ENCODE measurements around the gene GRIK2. TPM values are rescaled to one million over a fixed set of nuclear protein-coding genes. Genes with fewer than 3 reads are reported as not detected.

The GRIK2 gene
- total RNA-seq, 1 donor from 2014 or later, result not detected

DNA sequence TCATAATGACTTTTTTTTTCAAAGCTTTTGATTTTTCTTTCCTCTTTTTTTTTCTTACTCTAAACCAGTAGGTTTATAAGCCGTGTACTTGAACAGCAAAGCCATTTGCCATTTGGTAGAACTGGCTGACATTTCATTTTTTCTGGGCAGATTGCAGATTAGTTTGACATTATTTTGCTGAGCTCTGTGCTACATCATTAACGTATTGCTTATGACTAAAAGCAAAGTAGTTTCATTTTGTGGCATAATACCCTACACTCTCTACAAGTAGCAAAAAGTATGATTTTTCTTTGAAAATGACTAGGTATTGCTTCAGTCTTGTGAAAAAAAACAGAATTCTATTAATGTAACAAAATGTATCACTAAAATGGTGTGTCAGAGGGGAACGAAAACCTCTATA is 141.3 kb downstream of the GRIK2 start:
- Mint-ChIP-seq H3K4me3 (ENCODE audit: low read depth) (no peak overlapping the region), H3K27ac (no peak overlapping the region), H3K36me3 (ENCODE audit: low read depth) (no peaks in the 10 kb centered on the region), H3K9me3 (no peaks in the 10 kb centered on the region), H3K4me1 (ENCODE audit: low read depth) (no peaks in the 10 kb centered on the region), H3K27me3 (ENCODE audit: low read depth) (no peaks in the 10 kb centered on the region)
- intact Hi-C loops (cut with micrococcal nuclease), result no loop called here
- DNase-seq (ENCODE audit: low spot score), result no peak

DNA sequence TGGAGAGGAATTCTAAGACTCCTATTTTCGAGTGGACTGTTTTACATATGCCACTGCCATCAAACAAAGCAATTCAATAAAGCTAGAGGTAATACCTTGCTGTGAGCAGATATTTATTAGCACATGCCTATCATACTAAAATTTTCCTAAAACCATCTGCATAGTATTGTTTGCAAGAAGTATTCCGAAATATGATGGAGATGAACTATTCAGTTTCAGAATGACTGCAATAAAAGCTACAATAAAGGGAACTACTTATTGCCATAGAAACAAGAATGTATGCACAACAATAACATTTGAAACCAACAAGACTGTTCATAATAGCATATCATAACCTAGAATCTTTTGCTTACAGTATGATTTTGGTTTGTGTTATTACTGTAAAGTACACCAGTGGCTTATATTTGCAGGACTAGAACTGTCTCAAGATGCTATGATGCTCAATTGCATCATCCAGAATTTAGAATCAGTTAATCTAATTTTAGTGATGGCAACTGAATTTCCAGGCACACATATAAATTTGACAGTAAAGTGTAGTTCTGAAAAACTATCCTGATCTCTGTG is 144.3 kb downstream of the GRIK2 start:
- Mint-ChIP-seq H3K9me3 (no peaks in the 10 kb centered on the region), H3K4me3 (ENCODE audit: low read depth) (no peak overlapping the region), H3K36me3 (ENCODE audit: low read depth) (no peaks in the 10 kb centered on the region), H3K27me3 (ENCODE audit: low read depth) (no peaks in the 10 kb centered on the region), H3K4me1 (ENCODE audit: low read depth) (no peaks in the 10 kb centered on the region), H3K27ac (no peak overlapping the region)
- intact Hi-C loops (cut with micrococcal nuclease), result no loop called here
- no peak for DNase-seq (ENCODE audit: low spot score)

DNA sequence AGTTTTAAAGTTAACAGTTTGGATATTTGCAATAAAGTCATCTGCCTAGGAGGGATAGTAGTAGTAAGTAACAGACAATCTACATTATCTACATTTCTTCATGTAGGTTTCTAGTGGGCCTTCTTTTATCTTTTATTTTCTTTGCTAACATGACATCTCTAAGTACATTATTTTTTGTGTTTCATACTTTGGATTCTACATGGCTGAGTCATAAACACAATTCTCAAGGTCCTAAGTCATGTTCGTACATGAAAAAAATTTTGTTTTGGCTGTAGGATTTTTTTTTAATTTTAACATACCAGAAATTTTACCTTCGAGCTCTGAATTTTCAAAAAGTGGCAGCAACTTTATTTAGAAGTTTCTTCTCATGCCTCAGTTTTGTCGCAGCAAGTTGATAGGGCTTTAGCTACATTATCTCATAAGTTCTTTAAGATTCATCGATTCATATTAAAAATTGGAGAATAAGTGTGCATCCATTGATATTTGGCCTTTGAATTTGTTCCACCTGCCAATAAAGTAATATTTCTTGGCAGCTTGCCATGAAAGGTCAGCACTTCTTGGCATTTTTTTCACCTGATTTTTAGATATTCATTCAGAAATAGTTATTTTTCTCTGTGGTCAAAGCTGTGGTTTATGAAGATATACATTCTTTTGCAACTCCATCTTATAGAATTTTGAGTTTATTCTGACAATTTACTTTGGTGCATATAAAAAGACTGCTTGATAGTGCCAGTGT is 146.2 kb downstream of the GRIK2 start:
- no peak overlapping the region for H3K27ac Mint-ChIP-seq
- H3K36me3 Mint-ChIP-seq (ENCODE audit: low read depth), result no peaks in the 10 kb centered on the region
- H3K4me3 Mint-ChIP-seq (ENCODE audit: low read depth), result no peak overlapping the region
- DNase-seq (ENCODE audit: low spot score), result no peak
- intact Hi-C loops (cut with micrococcal nuclease), result no loop called here
- no peaks in the 10 kb centered on the region for H3K9me3 Mint-ChIP-seq
- no peaks in the 10 kb centered on the region for H3K27me3 Mint-ChIP-seq (ENCODE audit: low read depth)
- no peaks in the 10 kb centered on the region for H3K4me1 Mint-ChIP-seq (ENCODE audit: low read depth)

DNA sequence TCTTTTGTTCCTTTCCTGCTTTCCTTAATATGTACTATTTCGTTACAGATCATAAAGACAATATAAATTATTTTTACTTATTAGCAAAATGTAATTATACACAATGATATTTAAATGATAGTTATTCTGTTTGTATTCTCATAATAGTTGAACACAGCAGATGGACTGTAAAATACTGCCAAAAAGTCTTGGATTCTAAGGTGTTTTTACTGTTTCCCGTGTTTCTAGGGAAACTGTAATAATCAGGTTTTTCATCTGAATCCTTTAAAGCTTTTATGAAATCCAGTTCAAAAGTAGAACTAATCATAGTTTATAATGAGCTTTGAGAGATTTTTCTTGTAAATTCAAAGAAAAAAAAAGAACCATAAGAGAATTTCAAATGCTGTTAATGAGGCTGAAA is 148.4 kb downstream of the GRIK2 start:
- no peak overlapping the region for H3K27ac Mint-ChIP-seq
- intact Hi-C loops (cut with micrococcal nuclease), result no loop called here

DNA sequence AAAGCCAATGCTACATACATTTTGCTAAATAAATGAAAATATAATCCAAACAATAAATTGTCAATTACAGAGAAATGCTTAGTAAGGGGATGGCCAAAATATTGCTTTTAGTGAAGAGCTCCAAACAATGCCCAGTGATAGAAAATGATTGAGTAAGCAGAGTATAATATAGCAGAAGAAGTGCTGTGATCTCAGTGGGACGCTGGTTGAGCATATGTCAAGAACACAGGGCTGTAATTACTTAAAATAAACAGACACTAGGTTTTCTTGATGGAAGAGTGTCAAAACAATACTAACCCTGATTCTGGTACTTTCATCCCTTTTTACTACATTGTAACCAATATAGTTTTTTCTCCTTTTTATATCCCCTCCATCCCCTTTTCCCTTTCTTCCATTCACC is 150.3 kb downstream of the GRIK2 start:
- H3K27me3 Mint-ChIP-seq (ENCODE audit: low read depth), result no peaks in the 10 kb centered on the region
- DNase-seq (ENCODE audit: low spot score), result no peak
- no peak overlapping the region for H3K4me3 Mint-ChIP-seq (ENCODE audit: low read depth)
- H3K27ac Mint-ChIP-seq, result no peak overlapping the region
- no peaks in the 10 kb centered on the region for H3K36me3 Mint-ChIP-seq (ENCODE audit: low read depth)
- peaks cover 4% of the 10 kb centered on the region for H3K9me3 Mint-ChIP-seq
- intact Hi-C loops (cut with micrococcal nuclease), result no loop called here
- no peaks in the 10 kb centered on the region for H3K4me1 Mint-ChIP-seq (ENCODE audit: low read depth)

More for the DNA sequence above, 148.4 kb downstream of the GRIK2 start:
- DNase-seq (ENCODE audit: low spot score), result no peak
- no peaks in the 10 kb centered on the region for H3K27me3 Mint-ChIP-seq (ENCODE audit: low read depth)
- H3K4me1 Mint-ChIP-seq (ENCODE audit: low read depth), result no peaks in the 10 kb centered on the region
- no peaks in the 10 kb centered on the region for H3K9me3 Mint-ChIP-seq
- no peak overlapping the region for H3K4me3 Mint-ChIP-seq (ENCODE audit: low read depth)
- H3K36me3 Mint-ChIP-seq (ENCODE audit: low read depth), result no peaks in the 10 kb centered on the region

DNA sequence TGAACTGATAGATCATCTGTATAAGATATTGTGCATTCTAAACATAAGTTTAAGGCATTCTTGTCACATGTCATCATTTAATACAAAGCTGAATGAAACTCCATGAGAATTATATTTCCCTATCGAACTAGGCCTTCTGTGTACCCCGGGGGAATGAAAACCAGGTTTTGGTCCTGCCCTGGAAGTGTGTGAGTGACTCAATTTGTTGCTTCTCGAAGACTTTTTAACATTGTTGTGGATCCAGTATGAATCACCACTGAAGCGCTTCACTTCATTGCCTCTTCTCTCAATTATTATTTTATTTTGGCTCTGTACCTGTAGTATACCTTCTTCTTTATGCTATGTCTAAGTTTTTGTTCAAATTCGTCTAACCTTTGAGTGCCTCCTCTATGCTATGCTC is 150.8 kb downstream of the GRIK2 start:
- Mint-ChIP-seq H3K4me1 (ENCODE audit: low read depth) (no peaks in the 10 kb centered on the region), H3K4me3 (ENCODE audit: low read depth) (no peak overlapping the region), H3K36me3 (ENCODE audit: low read depth) (no peaks in the 10 kb centered on the region), H3K27ac (no peak overlapping the region), H3K9me3 (peaks cover 6% of the 10 kb centered on the region), H3K27me3 (ENCODE audit: low read depth) (no peaks in the 10 kb centered on the region)
- no peak for DNase-seq (ENCODE audit: low spot score)
- intact Hi-C loops (cut with micrococcal nuclease), result no loop called here

DNA sequence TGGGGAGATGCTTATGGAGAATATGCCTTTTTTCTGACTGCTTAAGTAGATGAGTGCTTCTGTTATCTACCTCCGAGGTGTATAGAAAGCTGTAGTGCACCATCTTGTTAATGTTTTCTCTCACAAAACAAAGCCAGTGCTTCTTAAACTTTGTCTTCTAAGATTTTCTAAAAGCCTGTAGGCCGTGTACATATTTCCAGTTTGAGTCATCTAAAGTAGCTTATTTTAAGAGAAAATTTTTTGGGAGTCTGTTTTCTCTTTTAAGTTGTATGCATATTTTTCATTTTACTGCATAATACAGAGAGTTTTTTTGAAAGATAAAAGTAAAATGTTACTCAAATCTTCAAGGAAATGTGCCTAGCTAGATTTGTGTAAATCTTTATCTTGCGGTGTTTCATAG is 151.7 kb downstream of the GRIK2 start:
- Mint-ChIP-seq H3K27ac (no peak overlapping the region), H3K4me3 (ENCODE audit: low read depth) (no peak overlapping the region), H3K9me3 (peaks cover 6% of the 10 kb centered on the region), H3K27me3 (ENCODE audit: low read depth) (no peaks in the 10 kb centered on the region), H3K36me3 (ENCODE audit: low read depth) (no peaks in the 10 kb centered on the region), H3K4me1 (ENCODE audit: low read depth) (no peaks in the 10 kb centered on the region)
- DNase-seq (ENCODE audit: low spot score), result no peak
- intact Hi-C loops (cut with micrococcal nuclease), result no loop called here

DNA sequence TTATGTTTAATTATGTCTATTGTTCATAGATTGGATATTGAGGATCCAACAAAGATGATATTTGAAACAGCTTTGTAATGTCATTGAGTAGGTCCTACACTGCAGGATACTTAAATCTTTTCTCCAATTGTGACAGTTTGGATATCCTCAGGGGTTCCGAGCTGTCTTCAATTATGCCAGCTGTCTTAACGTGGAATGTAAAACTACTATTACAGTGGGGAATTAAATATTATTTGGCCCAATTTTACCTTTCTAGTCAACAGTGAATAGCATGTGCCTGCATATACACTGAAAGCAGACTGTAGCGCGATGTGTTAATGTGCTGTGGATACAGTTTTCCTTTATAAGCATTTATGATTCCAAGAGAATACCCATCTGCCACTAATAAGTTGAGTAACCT is 156.9 kb downstream of the GRIK2 start:
- Mint-ChIP-seq H3K4me1 (ENCODE audit: low read depth) (no peaks in the 10 kb centered on the region), H3K27me3 (ENCODE audit: low read depth) (no peaks in the 10 kb centered on the region), H3K9me3 (peaks cover 6% of the 10 kb centered on the region), H3K4me3 (ENCODE audit: low read depth) (no peak overlapping the region), H3K36me3 (ENCODE audit: low read depth) (no peaks in the 10 kb centered on the region), H3K27ac (no peak overlapping the region)
- intact Hi-C loops (cut with micrococcal nuclease), result no loop called here
- DNase-seq (ENCODE audit: low spot score), result no peak

DNA sequence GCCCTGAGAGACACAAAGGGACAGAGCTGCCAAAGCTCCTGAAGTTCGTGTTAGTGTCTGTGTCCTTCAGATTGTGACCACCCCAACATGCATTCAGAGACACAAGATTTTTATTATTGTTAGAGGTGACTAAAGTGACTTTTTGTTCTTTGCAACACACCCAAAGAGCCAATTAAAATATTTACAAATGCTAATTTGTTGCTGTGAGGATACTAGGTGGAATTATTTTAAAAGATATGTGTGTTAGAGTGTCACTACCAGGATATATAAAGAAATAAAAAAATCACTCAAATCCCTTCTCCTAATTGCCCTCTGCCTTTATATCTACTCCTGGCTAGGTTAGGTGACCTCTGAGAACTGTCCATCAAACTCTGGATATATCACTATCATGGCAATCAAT is 160.7 kb downstream of the GRIK2 start:
- H3K36me3 Mint-ChIP-seq (ENCODE audit: low read depth), result no peaks in the 10 kb centered on the region
- no peak overlapping the region for H3K4me3 Mint-ChIP-seq (ENCODE audit: low read depth)
- intact Hi-C loops (cut with micrococcal nuclease), result no loop called here
- no peaks in the 10 kb centered on the region for H3K9me3 Mint-ChIP-seq
- H3K4me1 Mint-ChIP-seq (ENCODE audit: low read depth), result no peaks in the 10 kb centered on the region
- DNase-seq (ENCODE audit: low spot score), result no peak
- H3K27me3 Mint-ChIP-seq (ENCODE audit: low read depth), result no peaks in the 10 kb centered on the region
- no peak overlapping the region for H3K27ac Mint-ChIP-seq

DNA sequence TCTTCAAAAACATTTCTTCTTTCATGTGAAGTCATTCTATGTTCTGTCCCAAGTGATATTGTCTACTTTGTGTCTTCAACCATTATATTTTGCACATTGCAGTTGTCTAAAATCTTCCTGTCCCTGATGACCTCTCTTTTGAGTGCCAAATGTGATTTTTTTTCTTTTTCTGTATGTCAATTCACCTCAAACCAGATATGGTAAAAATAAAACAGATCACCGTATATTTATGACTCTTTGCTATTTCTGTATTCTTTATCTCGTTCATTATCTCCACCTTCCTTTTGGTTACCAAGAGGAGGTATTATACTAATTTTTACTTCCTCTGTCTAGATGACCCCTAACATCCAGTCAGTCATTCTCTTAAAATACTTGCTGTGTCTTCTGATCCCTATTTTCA is 165.2 kb downstream of the GRIK2 start:
- no peaks in the 10 kb centered on the region for H3K4me1 Mint-ChIP-seq (ENCODE audit: low read depth)
- no peak overlapping the region for H3K27ac Mint-ChIP-seq
- no peaks in the 10 kb centered on the region for H3K27me3 Mint-ChIP-seq (ENCODE audit: low read depth)
- H3K4me3 Mint-ChIP-seq (ENCODE audit: low read depth), result no peak overlapping the region
- no peaks in the 10 kb centered on the region for H3K9me3 Mint-ChIP-seq
- H3K36me3 Mint-ChIP-seq (ENCODE audit: low read depth), result no peaks in the 10 kb centered on the region
- no peak for DNase-seq (ENCODE audit: low spot score)
- intact Hi-C loops (cut with micrococcal nuclease), result no loop called here

DNA sequence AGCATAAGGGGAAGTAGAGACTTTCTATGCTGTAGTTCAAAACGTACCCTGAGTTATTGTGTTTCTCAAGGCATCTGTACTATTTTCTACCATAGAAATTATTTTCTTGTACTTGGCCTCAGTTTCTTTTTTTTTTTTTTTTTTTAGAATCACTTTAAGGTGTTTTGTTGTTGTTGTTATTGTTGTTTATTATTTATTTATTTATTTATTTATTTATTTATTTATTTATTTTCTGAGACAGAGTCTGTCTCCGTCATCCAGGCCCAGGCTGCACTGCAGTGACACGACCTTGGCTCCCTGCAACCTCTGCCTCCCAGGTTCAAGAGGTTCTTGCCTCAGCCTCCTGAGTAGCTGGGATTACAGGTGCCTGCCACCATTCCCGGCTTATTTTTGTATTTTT is 179.1 kb downstream of the GRIK2 start:
- intact Hi-C loops (cut with micrococcal nuclease), result no loop called here
- no peaks in the 10 kb centered on the region for H3K36me3 Mint-ChIP-seq (ENCODE audit: low read depth)
- no peak overlapping the region for H3K27ac Mint-ChIP-seq
- DNase-seq (ENCODE audit: low spot score), result no peak
- no peaks in the 10 kb centered on the region for H3K9me3 Mint-ChIP-seq
- H3K4me1 Mint-ChIP-seq (ENCODE audit: low read depth), result no peaks in the 10 kb centered on the region
- H3K4me3 Mint-ChIP-seq (ENCODE audit: low read depth), result no peak overlapping the region
- no peaks in the 10 kb centered on the region for H3K27me3 Mint-ChIP-seq (ENCODE audit: low read depth)

DNA sequence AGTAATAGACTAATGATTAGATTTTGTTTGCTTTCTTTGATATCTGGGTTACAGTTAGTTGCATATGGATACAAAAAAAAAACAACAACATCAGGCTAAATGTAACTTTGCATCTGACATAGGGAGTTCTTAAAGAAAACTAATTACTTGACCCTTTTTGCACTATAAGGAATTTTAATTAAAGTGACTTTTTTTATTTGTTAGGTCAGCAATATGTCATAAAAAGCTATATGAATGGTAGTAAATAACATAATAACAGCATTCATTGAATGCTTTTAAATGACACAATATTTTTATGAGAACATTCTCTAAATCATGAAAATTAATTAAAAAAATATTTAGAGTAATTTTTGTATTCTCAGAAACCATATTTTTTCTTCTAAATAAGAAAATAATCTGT is 183.6 kb downstream of the GRIK2 start:
- H3K4me1 Mint-ChIP-seq (ENCODE audit: low read depth), result no peaks in the 10 kb centered on the region
- H3K27ac Mint-ChIP-seq, result no peak overlapping the region
- H3K27me3 Mint-ChIP-seq (ENCODE audit: low read depth), result no peaks in the 10 kb centered on the region
- DNase-seq (ENCODE audit: low spot score), result no peak
- no peaks in the 10 kb centered on the region for H3K9me3 Mint-ChIP-seq
- no peaks in the 10 kb centered on the region for H3K36me3 Mint-ChIP-seq (ENCODE audit: low read depth)
- intact Hi-C loops (cut with micrococcal nuclease), result no loop called here
- no peak overlapping the region for H3K4me3 Mint-ChIP-seq (ENCODE audit: low read depth)

DNA sequence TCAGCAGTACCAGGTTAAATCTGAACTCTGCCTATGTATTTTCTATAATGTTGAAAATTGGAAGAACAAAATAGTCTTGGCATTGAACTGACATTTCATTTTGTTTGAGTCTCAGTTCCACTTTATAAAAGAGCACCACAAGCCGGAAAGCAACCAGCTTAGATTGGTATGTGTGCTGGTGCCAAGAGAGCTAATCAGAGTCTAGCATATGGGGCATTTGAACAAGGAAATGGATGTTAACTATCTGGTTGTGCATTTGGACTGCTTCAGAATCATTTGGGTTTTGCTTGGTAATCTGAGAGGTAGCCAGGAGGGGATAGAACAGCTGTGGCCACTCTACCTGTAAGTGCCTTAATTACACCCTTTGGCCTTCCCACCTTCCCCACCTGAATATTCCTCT is 184.8 kb downstream of the GRIK2 start:
- intact Hi-C loops (cut with micrococcal nuclease), result no loop called here
- no peak for DNase-seq (ENCODE audit: low spot score)
- Mint-ChIP-seq H3K36me3 (ENCODE audit: low read depth) (no peaks in the 10 kb centered on the region), H3K27me3 (ENCODE audit: low read depth) (no peaks in the 10 kb centered on the region), H3K4me3 (ENCODE audit: low read depth) (no peak overlapping the region), H3K4me1 (ENCODE audit: low read depth) (no peaks in the 10 kb centered on the region), H3K27ac (no peak overlapping the region), H3K9me3 (no peaks in the 10 kb centered on the region)

DNA sequence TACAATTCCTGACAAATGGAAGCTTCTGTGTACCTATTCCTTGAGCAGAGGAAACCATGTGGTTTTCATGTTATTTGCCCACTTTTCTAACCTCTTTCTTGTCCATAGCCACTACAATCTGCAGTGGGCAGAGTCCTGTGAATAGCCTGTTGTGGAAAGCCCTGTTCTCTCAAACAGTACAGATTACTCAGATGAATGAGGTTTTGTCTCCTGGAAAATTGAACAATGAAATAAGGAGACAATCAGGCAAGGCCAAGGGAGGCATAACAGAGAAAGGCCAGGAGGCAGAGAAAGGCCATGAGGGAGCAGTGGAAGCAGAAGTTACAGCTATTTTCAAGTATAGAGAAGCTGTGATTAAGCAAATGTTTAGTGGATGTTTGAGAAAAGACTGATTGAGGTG is 189.3 kb downstream of the GRIK2 start:
- Mint-ChIP-seq H3K27me3 (ENCODE audit: low read depth) (no peaks in the 10 kb centered on the region), H3K27ac (no peak overlapping the region), H3K36me3 (ENCODE audit: low read depth) (no peaks in the 10 kb centered on the region), H3K9me3 (no peaks in the 10 kb centered on the region), H3K4me3 (ENCODE audit: low read depth) (no peak overlapping the region), H3K4me1 (ENCODE audit: low read depth) (no peaks in the 10 kb centered on the region)
- intact Hi-C loops (cut with micrococcal nuclease), result no loop called here
- no peak for DNase-seq (ENCODE audit: low spot score)

Measured in activated T-helper 2 cell treated with anti-CD3 and anti-CD28 coated beads, Interferon-gamma antibody, Interleukin-2, Interleukin-4, amounts not matched to agents 10 μg/mL and 5 μg/mL and 100 μg/mL, durations not matched to agents 14 hours and 24 hours and 36 hours (primary cell).